Measurements from ENCODE around the gene KIF3B.
"Not testable (repeated sequence)": the region's sequence is repeated elsewhere in the genome, so short reads cannot be mapped to it uniquely, and the experiment has no call there.

DNA sequence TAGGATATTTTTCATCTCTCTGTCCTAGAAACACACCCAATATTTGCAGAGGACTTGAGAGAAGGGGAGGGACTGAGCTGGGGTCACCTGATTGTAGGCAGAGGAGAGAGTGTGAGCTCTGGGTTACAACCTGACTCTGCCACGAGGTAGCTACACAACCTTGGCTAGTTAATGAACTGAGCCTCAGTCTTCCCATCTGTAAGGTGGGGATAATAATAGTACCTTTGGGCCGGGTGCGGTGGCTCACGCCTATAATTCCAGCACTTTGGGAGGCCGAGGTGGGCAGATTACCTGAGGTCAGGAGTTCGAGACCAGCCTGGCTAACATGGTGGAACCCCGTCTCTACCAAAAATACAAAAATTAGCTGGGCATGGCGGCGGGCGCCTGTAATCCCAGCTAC is 16.5 kb upstream of the KIF3B start:
- TF ChIP-seq, protein P1, sequence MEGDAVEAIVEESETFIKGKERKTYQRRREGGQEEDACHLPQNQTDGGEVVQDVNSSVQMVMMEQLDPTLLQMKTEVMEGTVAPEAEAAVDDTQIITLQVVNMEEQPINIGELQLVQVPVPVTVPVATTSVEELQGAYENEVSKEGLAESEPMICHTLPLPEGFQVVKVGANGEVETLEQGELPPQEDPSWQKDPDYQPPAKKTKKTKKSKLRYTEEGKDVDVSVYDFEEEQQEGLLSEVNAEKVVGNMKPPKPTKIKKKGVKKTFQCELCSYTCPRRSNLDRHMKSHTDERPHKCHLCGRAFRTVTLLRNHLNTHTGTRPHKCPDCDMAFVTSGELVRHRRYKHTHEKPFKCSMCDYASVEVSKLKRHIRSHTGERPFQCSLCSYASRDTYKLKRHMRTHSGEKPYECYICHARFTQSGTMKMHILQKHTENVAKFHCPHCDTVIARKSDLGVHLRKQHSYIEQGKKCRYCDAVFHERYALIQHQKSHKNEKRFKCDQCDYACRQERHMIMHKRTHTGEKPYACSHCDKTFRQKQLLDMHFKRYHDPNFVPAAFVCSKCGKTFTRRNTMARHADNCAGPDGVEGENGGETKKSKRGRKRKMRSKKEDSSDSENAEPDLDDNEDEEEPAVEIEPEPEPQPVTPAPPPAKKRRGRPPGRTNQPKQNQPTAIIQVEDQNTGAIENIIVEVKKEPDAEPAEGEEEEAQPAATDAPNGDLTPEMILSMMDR (IDR thresholded peaks at IDR 0.05 in 2 of 3, conservative IDR thresholded peaks at IDR 0.05 in 1 of 3; ENCODE audit: borderline replicate concordance in 1 of 3, insufficient read depth in 1 of 3, low read depth in 2 of 3, low read length in 2 of 3) = not testable (repeated sequence)
- TF ChIP-seq EZH2 (IDR thresholded peaks at IDR 0.05); POLR2AphosphoS5 (IDR thresholded peaks at IDR 0.05; ENCODE audit: low read depth, low read length); JUND (IDR thresholded peaks at IDR 0.05): not testable (repeated sequence)

All from HCT116 (cell line).